ENCODE data around the gene DNAJA3.

The DNAJA3 gene

GRCh38 chr16:4385066-4385788 is 40.4 kb upstream of the DNAJA3 start:
- TF ChIP-seq ZFX (IDR thresholded peaks at IDR 0.05; ENCODE audit: borderline replicate concordance) (no peak), CTCF (IDR thresholded peaks at IDR 0.05) (no peak)
- H3K27ac ChIP-seq = no peak overlapping the region

DNA sequence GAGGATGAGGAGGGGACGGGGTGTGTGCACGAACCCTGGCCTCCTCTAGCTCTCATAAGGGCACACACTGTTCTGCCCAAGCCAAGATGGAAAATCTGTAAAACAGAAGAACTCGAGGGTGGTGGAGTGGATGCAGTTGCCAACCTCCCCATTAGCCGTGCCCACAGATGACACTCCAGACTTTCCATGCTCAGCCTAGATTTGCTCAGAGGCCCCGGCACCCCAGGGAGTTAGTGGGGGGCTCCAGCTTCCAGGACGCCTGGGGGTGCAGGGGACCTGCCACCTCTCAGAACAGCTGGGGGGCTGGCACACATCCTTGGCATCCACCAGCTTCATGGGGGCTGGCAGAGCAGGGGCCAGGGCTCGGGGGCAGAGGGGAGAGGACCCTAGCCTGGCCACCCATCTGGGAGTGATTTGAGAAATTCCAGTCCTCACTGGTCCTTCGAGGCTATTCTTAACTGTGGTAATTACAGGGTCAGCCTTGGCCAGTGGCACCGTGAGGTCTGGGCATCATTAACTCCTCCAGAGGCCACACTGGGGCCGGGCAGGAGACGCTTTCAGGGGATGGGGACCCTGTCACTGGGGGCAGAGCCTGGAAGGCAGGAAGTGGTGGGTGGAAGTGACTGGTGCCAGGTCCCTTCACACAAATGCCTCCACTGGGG is 39.7 kb upstream of the DNAJA3 start:
- no peak overlapping the region for H3K27ac ChIP-seq
- TF ChIP-seq CTCF (IDR thresholded peaks at IDR 0.05) (no peak), ZFX (IDR thresholded peaks at IDR 0.05; ENCODE audit: borderline replicate concordance) (no peak)

DNA sequence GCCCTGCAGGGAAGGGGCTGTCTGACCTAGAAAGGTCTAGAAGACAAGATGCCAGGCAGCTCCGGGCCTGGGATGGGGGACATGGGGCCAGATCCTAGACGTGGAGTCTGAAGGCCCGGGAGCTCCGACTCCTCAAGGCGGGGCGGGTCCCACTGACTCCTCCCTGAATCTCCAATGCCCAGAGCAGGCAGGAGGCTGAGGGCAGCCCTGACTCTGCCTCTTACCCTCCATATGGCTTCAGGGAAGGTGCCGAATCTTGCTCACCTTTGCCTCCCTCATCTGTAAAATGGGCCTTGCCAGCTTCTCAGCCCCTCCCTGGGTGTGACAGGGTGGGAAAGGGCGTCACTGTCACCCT is 39.2 kb upstream of the DNAJA3 start:
- H3K27ac ChIP-seq = no peak overlapping the region
- no peak for TF ChIP-seq CTCF (IDR thresholded peaks at IDR 0.05)

GRCh38 chr16:4386951-4387565 is 38.6 kb upstream of the DNAJA3 start:
- H3K27ac ChIP-seq = no peak overlapping the region
- TF ChIP-seq ZFX (IDR thresholded peaks at IDR 0.05; ENCODE audit: borderline replicate concordance) = no peak

- no peak overlapping the region for H3K27ac ChIP-seq
- no peak for TF ChIP-seq CTCF (IDR thresholded peaks at IDR 0.05)
- no peak for TF ChIP-seq ZFX (IDR thresholded peaks at IDR 0.05; ENCODE audit: borderline replicate concordance)
These were observed 37.9 kb upstream of the DNAJA3 start for GRCh38 chr16:4387781-4388180.

DNA sequence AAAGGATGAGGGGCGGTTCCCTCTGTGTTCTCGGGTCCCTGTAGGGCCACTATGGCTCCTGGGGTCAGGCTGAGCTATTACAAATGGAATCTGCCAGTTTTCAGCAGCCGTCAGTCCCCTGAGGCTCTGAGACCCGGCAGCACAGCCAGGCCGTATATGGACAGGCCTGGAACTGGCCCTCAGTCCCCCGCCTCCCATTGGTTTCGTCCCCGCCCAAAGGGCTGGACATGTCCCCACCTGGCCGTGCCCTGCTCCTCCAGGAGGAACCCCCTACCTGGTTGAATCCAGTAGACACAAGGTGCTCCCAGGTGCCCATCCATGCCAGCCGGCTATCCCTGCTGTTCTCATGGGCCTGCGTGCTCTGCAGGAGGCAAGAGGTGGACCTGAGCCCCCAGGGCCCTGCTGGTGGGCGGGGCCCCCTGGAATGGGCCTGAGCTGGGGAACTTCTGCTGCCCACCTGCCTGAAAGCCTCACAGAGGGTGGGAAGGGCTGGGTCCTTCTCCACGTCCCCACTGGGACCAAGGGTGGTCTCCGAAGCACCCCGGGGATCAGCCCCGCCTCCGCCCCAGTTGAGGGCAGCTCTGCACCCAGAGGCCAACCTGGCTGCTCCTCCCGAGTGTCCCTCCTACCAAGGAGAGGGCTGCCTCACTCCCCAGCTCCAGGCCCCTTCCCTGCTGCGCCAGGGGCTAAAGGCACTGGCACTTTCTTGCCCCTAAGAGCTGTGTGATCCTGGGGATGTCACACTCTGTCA is 37.2 kb upstream of the DNAJA3 start:
- no peak overlapping the region for H3K27ac ChIP-seq
- TF ChIP-seq ZFX (IDR thresholded peaks at IDR 0.05; ENCODE audit: borderline replicate concordance) (no peak), CTCF (IDR thresholded peaks at IDR 0.05) (no peak)

- no peak overlapping the region for H3K27ac ChIP-seq
- no peak for TF ChIP-seq ZFX (IDR thresholded peaks at IDR 0.05; ENCODE audit: borderline replicate concordance)
- TF ChIP-seq CTCF (IDR thresholded peaks at IDR 0.05) = no peak
These were observed 36.4 kb upstream of the DNAJA3 start for GRCh38 chr16:4389051-4389955.
